Activated CD4-positive, alpha-beta T cell treated with anti-CD3 and anti-CD28 coated beads, Interleukin-2, amount 10 ng/mL, durations not matched to agents 24 days and 14 days (primary cell): ENCODE data around the gene MAOA. TPM values are rescaled to one million over a fixed set of nuclear protein-coding genes. Genes with fewer than 3 reads are reported as not detected.
"Not testable (repeated sequence)": the region's sequence is repeated elsewhere in the genome, so short reads cannot be mapped to it uniquely, and the experiment has no call there.

Experiments
- DNase-seq: peaks from one replicate; pipeline ENCODE4 v3.0.0; 2022
- H3K27ac Mint-ChIP-seq: one replicate; pipeline ENCODE4 v1.8.0; 2022; ENCODE audit warnings: mild to moderate bottlenecking, mixed read lengths
- H3K27me3 Mint-ChIP-seq: one replicate; pipeline ENCODE4 v1.8.0; 2022; ENCODE audit warnings: mixed read lengths
- H3K36me3 Mint-ChIP-seq: one replicate; pipeline ENCODE4 v1.8.0; 2022; ENCODE audit warnings: low read depth, mild to moderate bottlenecking, mixed read lengths
- H3K4me1 Mint-ChIP-seq: one replicate; pipeline ENCODE4 v1.8.0; 2021; ENCODE audit warnings: mixed read lengths
- H3K4me3 Mint-ChIP-seq: one replicate; pipeline ENCODE4 v1.8.0; 2022; ENCODE audit warnings: mild to moderate bottlenecking, moderate library complexity, mixed read lengths
- H3K9me3 Mint-ChIP-seq: one replicate; pipeline ENCODE4 v1.8.0; 2021; ENCODE audit warnings: mixed read lengths
- intact Hi-C: fragments of 100-400 bp; cut with micrococcal nuclease; formaldehyde crosslinking; loops from one replicate; pipeline ENCODE4 v1.15.1; 2023
- total RNA-seq: library from RNA; stranded (reverse); gene quantifications from 2 replicates; pipeline ENCODE4 v1.2.3, GENCODE V29; 2022

The MAOA gene
- total RNA-seq, 1 donor from 2014 or later, result 2.0 TPM

DNA sequence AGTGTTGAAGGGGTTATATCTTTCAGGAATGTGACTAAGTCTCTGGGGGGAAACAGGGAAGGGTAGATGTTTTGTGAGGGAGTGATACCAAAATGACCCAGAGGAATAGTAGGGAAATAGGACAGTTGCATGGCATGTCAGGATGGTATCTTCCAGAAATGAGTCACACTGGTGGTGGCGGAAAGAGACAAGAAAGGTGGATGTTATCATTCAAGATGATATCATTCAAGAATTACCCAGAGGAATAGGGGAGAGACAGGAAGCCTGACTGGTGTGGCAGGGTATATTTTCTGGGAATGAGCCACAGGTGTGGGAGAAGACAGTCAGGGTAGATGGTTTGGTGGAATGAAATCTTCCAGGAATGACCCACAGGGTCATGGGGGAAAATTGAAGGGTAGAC lies 61.1 kb downstream of the MAOA start:
- no peaks in the 10 kb centered on the region for H3K9me3 Mint-ChIP-seq
- H3K27me3 Mint-ChIP-seq, result no peaks in the 10 kb centered on the region
- H3K4me1 Mint-ChIP-seq, result no peaks in the 10 kb centered on the region
- no peaks in the 10 kb centered on the region for H3K36me3 Mint-ChIP-seq
- no peak for DNase-seq
- intact Hi-C loops, result no loop called here
- H3K4me3 Mint-ChIP-seq, result no peak overlapping the region
- H3K27ac Mint-ChIP-seq, result no peak overlapping the region

DNA sequence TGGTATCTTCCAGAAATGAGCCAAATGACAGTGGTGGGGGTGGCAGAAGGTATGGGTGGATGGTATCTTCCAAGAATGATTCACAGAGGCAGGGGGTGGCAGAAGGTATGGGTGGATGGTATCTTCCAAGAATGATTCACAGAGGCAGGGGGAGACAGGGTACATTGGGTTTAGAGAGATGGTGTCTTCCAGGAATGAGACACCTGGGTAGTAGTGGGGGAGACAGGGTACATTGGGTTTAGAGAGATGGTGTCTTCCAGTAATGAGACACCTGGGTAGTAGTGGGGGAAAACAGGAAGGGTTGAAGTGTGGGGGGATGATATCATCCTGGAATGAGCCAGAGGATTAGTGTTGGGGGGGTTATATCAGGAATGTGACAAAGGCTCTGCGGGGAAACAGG lies 62.0 kb downstream of the MAOA start:
- no peak overlapping the region for H3K27ac Mint-ChIP-seq
- intact Hi-C loops, result no loop called here
- no peaks in the 10 kb centered on the region for H3K27me3 Mint-ChIP-seq

DNA sequence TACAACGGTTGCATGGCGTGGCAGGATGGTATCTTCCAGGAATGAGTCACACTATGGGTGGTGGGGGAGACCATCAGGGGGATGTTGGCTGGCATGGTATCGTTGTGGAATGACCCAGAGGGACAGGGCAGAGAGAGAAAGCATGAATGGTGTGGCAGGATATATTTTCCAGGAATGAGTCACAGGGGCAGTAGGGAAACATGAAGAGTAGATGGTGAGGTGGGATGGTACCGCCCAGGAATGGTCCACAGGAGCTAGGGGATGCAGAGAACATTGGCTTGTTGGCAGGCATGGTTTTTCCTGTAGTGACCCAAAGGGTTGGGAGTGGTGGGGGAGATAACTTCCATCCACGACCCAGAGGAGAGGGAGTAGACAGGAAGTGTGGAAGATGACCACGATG lies 62.4 kb downstream of the MAOA start:
- Mint-ChIP-seq H3K27me3 (no peaks in the 10 kb centered on the region), H3K36me3 (no peaks in the 10 kb centered on the region), H3K9me3 (no peaks in the 10 kb centered on the region), H3K4me3 (no peak overlapping the region), H3K27ac (no peak overlapping the region), H3K4me1 (no peaks in the 10 kb centered on the region)
- intact Hi-C loops, result no loop called here
- DNase-seq, result no peak

More for the DNA sequence above, 62.0 kb downstream of the MAOA start:
- H3K36me3 Mint-ChIP-seq, result no peaks in the 10 kb centered on the region
- no peak overlapping the region for H3K4me3 Mint-ChIP-seq
- DNase-seq, result no peak
- H3K9me3 Mint-ChIP-seq, result no peaks in the 10 kb centered on the region
- H3K4me1 Mint-ChIP-seq, result no peaks in the 10 kb centered on the region

DNA sequence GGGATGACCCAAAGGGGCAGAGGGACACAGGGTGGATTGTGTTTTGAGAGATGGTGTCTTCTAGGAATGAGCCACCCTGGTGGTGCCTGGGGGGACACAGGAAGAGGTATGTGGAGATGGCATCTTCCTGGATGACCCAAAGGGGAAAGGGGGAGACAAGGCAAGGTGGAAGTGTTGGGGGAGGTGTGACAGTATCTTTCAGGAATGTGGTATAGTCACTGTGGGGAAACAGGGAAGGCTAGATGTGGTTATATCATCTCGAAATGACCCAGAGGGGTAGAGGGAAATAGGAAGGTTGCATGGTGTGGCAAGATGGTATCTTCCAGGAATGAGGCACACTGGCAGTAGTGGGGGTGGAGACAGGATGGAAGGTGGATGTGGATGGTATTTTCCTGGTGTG lies 62.9 kb downstream of the MAOA start:
- intact Hi-C loops, result no loop called here
- H3K27me3 Mint-ChIP-seq, result no peaks in the 10 kb centered on the region
- H3K4me1 Mint-ChIP-seq, result no peaks in the 10 kb centered on the region
- no peaks in the 10 kb centered on the region for H3K36me3 Mint-ChIP-seq
- H3K4me3 Mint-ChIP-seq, result no peak overlapping the region
- no peak for DNase-seq
- H3K27ac Mint-ChIP-seq, result no peak overlapping the region
- no peaks in the 10 kb centered on the region for H3K9me3 Mint-ChIP-seq

DNA sequence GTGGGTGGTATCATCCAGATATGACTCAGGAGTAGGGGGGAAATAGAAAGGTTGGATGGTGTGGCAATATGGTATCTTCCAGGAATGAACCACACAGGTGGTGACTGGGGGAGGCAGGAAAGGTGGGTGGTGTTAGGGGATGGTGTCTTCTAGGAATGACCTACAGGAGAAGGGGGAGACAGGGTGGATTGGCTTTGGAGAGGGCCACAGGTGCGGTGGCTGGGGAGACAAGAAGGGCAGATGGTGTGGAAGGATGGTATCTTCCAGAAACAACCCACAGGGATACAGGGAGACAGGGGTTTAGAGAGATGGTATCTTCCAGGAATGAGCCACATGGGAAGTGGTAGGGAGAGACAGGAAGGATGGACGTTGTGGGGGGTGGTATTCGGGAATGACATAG lies 64.0 kb downstream of the MAOA start:
- no peak for DNase-seq
- H3K9me3 Mint-ChIP-seq, result no peaks in the 10 kb centered on the region
- no peaks in the 10 kb centered on the region for H3K36me3 Mint-ChIP-seq
- intact Hi-C loops, result no loop called here
- no peak overlapping the region for H3K4me3 Mint-ChIP-seq
- H3K27ac Mint-ChIP-seq, result no peak overlapping the region
- H3K27me3 Mint-ChIP-seq, result no peaks in the 10 kb centered on the region
- H3K4me1 Mint-ChIP-seq, result no peaks in the 10 kb centered on the region

DNA sequence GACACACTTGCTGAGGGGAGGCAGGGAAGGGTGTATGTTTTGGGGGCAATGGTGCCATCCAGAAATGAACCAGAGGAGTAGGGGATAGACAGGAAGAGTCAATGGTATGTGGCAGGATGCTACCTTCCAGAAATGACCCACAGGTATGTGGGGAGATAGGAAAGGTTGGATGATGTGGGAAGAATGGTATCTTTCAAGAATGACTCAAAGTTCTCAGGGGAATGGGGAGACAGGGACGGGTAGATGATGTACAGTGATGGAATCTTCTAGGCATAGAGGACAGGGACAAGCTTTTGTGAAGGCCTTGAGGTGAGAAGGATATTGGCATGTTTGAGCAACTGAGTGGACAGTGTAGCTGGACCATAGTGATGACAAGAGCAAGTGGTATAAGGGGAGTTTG lies 64.9 kb downstream of the MAOA start:
- no peak for DNase-seq
- intact Hi-C loops, result no loop called here
- H3K36me3 Mint-ChIP-seq, result no peaks in the 10 kb centered on the region
- no peaks in the 10 kb centered on the region for H3K4me1 Mint-ChIP-seq
- no peak overlapping the region for H3K27ac Mint-ChIP-seq
- H3K27me3 Mint-ChIP-seq, result no peaks in the 10 kb centered on the region
- no peak overlapping the region for H3K4me3 Mint-ChIP-seq
- H3K9me3 Mint-ChIP-seq, result no peaks in the 10 kb centered on the region

DNA sequence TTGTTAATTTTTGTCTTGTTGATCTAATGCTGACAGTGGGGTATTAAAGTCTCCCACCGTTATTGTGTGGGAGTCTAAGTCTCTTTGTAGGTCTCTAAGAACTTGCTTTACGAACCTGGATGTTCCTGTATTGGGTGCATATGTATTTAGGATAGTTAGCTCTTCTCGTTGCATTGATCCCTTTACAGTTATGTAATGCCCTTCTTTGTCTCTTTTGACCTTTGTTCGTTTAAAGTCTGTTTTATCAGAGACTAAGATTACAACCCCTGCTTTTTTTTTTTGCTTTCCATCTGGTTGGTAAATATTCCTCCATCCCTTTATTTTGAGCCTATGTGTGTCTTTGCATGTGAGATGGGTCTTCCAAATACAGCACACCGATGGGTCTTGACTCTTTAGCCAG lies 69.1 kb downstream of the MAOA start:
- H3K27ac Mint-ChIP-seq, DNase-seq, H3K4me3 Mint-ChIP-seq, intact Hi-C loops, H3K9me3 Mint-ChIP-seq, H3K27me3 Mint-ChIP-seq, H3K4me1 Mint-ChIP-seq, H3K36me3 Mint-ChIP-seq: not testable (repeated sequence)

DNA sequence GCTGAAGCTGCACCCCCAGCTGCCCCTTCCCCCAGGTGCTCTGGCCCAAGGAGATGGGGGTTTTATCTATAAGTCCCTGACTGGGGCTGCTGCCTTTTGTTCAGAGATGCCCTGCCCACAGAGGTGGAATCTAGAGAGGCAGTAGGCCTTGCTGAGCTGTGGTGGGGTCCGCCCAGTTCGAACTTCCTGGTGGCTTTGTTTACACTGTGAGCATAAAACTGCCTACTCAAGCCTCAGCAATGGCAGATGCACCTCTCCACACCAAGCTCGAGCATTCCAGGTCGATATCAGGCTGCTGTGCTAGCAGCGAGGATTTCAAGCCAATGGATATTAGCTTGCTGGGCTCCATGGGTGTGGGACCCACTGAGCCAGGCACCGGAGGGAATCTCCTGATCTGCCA lies 71.2 kb downstream of the MAOA start:
- H3K4me3 Mint-ChIP-seq, intact Hi-C loops, H3K4me1 Mint-ChIP-seq: not testable (repeated sequence)

DNA sequence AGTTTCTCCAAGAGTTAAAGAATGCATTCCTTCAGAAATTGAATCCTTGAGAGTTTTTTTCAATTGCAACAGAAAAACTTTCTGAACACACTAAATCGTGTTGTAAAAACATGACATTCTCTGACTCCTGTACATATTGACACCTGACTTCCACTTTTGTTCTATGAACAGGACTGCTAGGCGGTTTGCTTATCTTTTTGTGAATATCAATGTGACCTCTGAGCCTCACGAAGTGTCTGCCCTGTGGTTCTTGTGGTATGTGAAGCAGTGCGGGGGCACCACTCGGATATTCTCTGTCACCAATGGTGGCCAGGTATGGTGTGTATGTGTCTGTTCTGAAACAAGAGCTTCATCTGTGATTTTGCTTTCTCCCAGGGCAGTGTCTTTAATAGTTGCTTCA lies 71.9 kb downstream of the MAOA start:
- no peaks in the 10 kb centered on the region for H3K36me3 Mint-ChIP-seq

More for the DNA sequence above, 71.2 kb downstream of the MAOA start:
- H3K36me3 Mint-ChIP-seq, H3K27ac Mint-ChIP-seq, H3K9me3 Mint-ChIP-seq, H3K27me3 Mint-ChIP-seq, DNase-seq: not testable (repeated sequence)

DNA sequence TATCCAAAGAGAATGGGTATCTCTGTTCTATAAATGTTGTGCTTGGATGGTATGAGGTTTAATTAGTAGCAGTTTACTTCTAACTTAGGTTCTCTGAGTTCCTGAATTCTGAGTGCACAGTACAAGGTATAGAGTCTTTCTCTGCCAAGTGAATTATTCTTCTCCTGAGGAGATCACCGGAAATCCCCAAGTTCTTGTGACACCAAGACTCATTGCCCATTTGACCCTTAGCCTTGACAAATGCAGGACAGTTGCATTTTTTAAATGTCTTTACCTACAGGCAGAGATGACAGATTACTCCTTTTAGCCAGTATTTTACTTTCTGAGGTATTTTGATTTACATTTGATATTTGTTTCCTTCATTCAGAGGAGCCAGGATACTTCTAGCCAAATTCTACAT lies 72.9 kb downstream of the MAOA start:
- H3K4me3 Mint-ChIP-seq, result no peak overlapping the region
- no peak for DNase-seq
- H3K27ac Mint-ChIP-seq, result no peak overlapping the region
- H3K4me1 Mint-ChIP-seq, result no peaks in the 10 kb centered on the region
- intact Hi-C loops, result no loop called here
- H3K36me3 Mint-ChIP-seq, result no peaks in the 10 kb centered on the region
- no peaks in the 10 kb centered on the region for H3K27me3 Mint-ChIP-seq
- no peaks in the 10 kb centered on the region for H3K9me3 Mint-ChIP-seq

More for the DNA sequence above, 71.9 kb downstream of the MAOA start:
- no peaks in the 10 kb centered on the region for H3K27me3 Mint-ChIP-seq
- DNase-seq, result no peak
- H3K9me3 Mint-ChIP-seq, result no peaks in the 10 kb centered on the region
- H3K27ac Mint-ChIP-seq, result no peak overlapping the region
- no peaks in the 10 kb centered on the region for H3K4me1 Mint-ChIP-seq
- intact Hi-C loops, result no loop called here
- no peak overlapping the region for H3K4me3 Mint-ChIP-seq

DNA sequence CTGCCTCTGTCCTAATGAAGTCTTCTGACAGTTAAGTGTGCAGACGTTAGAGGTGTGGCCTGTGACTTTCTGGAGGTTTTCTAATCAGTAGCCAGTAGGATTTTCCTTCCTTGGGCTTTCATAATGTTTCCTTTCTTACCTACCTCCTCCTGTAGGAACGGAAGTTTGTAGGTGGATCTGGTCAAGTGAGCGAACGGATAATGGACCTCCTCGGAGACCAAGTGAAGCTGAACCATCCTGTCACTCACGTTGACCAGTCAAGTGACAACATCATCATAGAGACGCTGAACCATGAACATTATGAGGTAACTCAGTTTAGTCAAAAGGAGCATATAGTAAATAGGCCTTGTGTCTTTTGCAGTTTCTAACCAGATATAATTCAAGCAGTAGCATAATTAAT lies 75.0 kb downstream of the MAOA start:
- H3K4me3 Mint-ChIP-seq, result no peak overlapping the region
- no peak overlapping the region for H3K27ac Mint-ChIP-seq
- no peaks in the 10 kb centered on the region for H3K4me1 Mint-ChIP-seq
- H3K27me3 Mint-ChIP-seq, result no peaks in the 10 kb centered on the region
- DNase-seq, result no peak
- H3K9me3 Mint-ChIP-seq, result no peaks in the 10 kb centered on the region
- intact Hi-C loops, result no loop called here
- no peaks in the 10 kb centered on the region for H3K36me3 Mint-ChIP-seq

DNA sequence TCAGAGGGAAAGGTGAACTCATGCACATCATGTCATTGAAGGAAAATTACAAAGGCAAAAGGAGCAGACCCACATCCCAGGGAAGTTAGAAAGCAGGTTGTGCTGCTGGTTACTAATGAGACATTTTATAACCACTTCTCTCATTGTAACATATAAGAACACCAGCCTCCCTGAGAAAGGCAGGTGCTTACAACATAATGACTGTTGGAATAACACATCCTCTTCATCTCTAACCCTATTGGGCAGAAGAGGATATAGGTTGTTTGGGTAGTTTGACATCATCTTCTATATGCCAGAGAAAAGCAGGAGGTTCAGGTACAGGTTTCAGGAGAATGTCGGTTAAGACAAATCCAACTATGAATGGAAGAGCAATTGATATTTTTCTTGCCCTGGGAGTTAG lies 77.6 kb downstream of the MAOA start:
- H3K27ac Mint-ChIP-seq, result no peak overlapping the region
- no peak for DNase-seq
- H3K4me1 Mint-ChIP-seq, result no peaks in the 10 kb centered on the region
- no peaks in the 10 kb centered on the region for H3K27me3 Mint-ChIP-seq
- no peak overlapping the region for H3K4me3 Mint-ChIP-seq
- no peaks in the 10 kb centered on the region for H3K9me3 Mint-ChIP-seq
- intact Hi-C loops, result no loop called here
- H3K36me3 Mint-ChIP-seq, result no peaks in the 10 kb centered on the region

DNA sequence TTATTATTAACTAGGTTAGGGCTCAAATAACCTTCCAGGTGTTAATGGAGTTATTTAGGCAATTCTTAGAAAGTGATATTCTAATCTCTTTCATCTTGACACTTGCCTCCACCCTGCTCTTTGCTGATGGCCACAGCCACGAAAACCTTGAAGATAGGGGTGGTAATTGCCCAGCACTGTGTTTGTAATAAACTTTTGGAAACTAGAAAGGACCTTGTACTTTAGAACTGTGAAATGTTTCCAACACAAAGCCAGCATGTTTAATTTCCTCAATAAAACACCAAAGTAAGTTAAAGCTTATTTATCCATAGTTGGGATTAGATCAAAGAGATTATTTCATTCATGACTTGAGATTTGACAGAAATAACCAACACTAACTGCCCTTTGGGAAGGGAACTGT lies 78.3 kb downstream of the MAOA start:
- Mint-ChIP-seq H3K9me3 (no peaks in the 10 kb centered on the region), H3K36me3 (no peaks in the 10 kb centered on the region), H3K4me1 (no peaks in the 10 kb centered on the region), H3K4me3 (no peak overlapping the region), H3K27me3 (no peaks in the 10 kb centered on the region), H3K27ac (no peak overlapping the region)
- intact Hi-C loops, result no loop called here
- DNase-seq, result no peak

DNA sequence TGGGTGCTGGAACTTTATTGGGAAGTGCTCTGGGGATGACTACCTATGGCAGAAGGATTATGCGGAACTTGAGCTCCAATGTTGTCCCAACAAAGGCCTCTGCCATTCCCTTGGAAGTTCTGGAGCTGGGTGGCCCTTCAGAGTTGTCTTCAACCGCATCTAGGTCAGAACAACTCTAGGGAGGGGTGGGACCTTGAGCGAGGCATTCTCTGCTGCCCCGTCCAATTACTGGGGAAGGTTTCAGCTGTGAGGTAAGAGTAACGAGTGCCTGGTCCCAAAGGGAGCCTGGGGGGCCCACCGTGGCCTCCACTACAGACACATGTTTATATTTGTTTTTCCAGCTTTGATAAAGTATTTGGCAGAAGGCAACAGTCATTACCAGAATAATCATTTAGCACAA lies 79.4 kb downstream of the MAOA start:
- intact Hi-C loops, result no loop called here
- Mint-ChIP-seq H3K9me3 (no peaks in the 10 kb centered on the region), H3K4me3 (no peak overlapping the region), H3K27me3 (no peaks in the 10 kb centered on the region), H3K36me3 (no peaks in the 10 kb centered on the region), H3K27ac (no peak overlapping the region), H3K4me1 (no peaks in the 10 kb centered on the region)
- DNase-seq, result no peak

DNA sequence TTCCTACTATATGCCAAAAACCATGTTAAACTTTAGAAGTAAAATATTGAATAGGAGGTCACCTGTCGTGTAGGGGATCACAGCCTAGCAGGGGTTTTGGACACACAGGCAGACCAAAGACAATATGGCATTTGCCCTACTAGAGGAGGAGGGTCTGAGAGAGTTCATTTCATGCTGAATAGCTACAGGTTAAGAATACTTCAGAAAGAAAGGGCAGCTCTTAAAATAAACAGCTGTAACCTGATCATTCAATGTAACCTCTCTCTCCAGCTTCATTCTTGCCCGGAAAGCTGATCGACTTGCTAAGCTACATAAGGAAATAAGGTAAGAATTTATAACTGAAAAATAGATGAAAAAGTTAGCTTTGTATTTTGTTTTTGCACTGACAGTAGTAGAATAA lies 79.9 kb downstream of the MAOA start:
- Mint-ChIP-seq H3K4me3 (no peak overlapping the region), H3K9me3 (no peaks in the 10 kb centered on the region), H3K4me1 (no peaks in the 10 kb centered on the region), H3K36me3 (no peaks in the 10 kb centered on the region), H3K27me3 (no peaks in the 10 kb centered on the region), H3K27ac (no peak overlapping the region)
- no peak for DNase-seq
- intact Hi-C loops, result no loop called here
